ENCODE data around the gene APC. TPM values are rescaled to one million over a fixed set of nuclear protein-coding genes. Genes with fewer than 3 reads are reported as not detected.

The APC gene
- total RNA-seq, 1 experiment from 2014 or later = 33.7 TPM

GRCh38 chr5:112794410-112794809, 56.7 kb downstream of the APC start:
- intact Hi-C loops (cut with micrococcal nuclease; ENCODE audit: unreplicated experiment) (no loop called here), in situ Hi-C loops (cut with HindIII; ENCODE audit: low pct_unique_long_range_greater_than_20kb, low sequenced_read_pairs) (no loop called here)
- TF ChIP-seq REST (IDR thresholded peaks at IDR 0.05; ENCODE audit: insufficient read depth in 1 of 2, low read depth in 2 of 2, low read length in 1 of 2) (no peak), SIN3A (IDR thresholded peaks at IDR 0.05; ENCODE audit: borderline replicate concordance, insufficient read depth, low read depth, low read length) (no peak), TCF7L2 (IDR thresholded peaks at IDR 0.05; ENCODE audit: low read depth, low read length) (no peak), POLR2AphosphoS5 (IDR thresholded peaks at IDR 0.05; ENCODE audit: low read depth, low read length) (no peak), CTCF (IDR thresholded peaks at IDR 0.05) (no peak)
- POLR2A ChIA-PET = interaction anchor here (0.7 kb wide), 1 partner anchor 70 kb away, joined by 3 read pairs; no protein-coding TSS in a partner anchor
- Histone ChIP-seq H3K9me3 (ENCODE audit: control insufficient read depth, insufficient read depth, low read depth, low read length) (no peaks in the 10 kb centered on the region), H3K27ac (ENCODE audit: low read length) (no peak overlapping the region), H3K36me3 (ENCODE audit: control insufficient read depth, insufficient read depth, low read length) (peaks cover 5% of the 10 kb centered on the region; the same call in 1 of the 2 replicates), H3K27me3 (ENCODE audit: control insufficient read depth, insufficient read depth, low read length) (no peaks in the 10 kb centered on the region), H3K4me3 (ENCODE audit: low read depth in 2 of 2, low read length in 2 of 2) (no peak overlapping the region), H3K4me1 (ENCODE audit: control insufficient read depth, insufficient read depth, low read length) (no peaks in the 10 kb centered on the region; the same call in 1 of the 2 replicates)
- BruUV-seq (replicated peaks) = no TSS peak
- ATAC-seq = no peak; the same call in 1 of the 2 replicates
- no peak for DNase-seq (ENCODE audit: low read depth, low spot score)
- CTCF ChIA-PET = no interaction called here

GRCh38 chr5:112795342-112795741, 57.7 kb downstream of the APC start:
- no TSS peak for BruUV-seq (replicated peaks)
- Histone ChIP-seq H3K9me3 (ENCODE audit: control insufficient read depth, insufficient read depth, low read depth, low read length) (no peaks in the 10 kb centered on the region), H3K4me3 (ENCODE audit: low read depth in 2 of 2, low read length in 2 of 2) (no peak overlapping the region), H3K27me3 (ENCODE audit: control insufficient read depth, insufficient read depth, low read length) (no peaks in the 10 kb centered on the region), H3K27ac (ENCODE audit: low read length) (no peak overlapping the region), H3K36me3 (ENCODE audit: control insufficient read depth, insufficient read depth, low read length) (peaks cover 5% of the 10 kb centered on the region; the same call in 1 of the 2 replicates), H3K4me1 (ENCODE audit: control insufficient read depth, insufficient read depth, low read length) (no peaks in the 10 kb centered on the region; the same call in 1 of the 2 replicates)
- DNase-seq (ENCODE audit: low read depth, low spot score) (no peak), ATAC-seq (no peak)
- CTCF ChIA-PET = no interaction called here
- no peak for TF ChIP-seq CTCF (IDR thresholded peaks at IDR 0.05)
- TF ChIP-seq REST (IDR thresholded peaks at IDR 0.05; ENCODE audit: insufficient read depth in 1 of 2, low read depth in 2 of 2, low read length in 1 of 2) = no peak
- no peak for TF ChIP-seq POLR2AphosphoS5 (IDR thresholded peaks at IDR 0.05; ENCODE audit: low read depth, low read length)
- TF ChIP-seq TCF7L2 (IDR thresholded peaks at IDR 0.05; ENCODE audit: low read depth, low read length) = no peak
- no peak for TF ChIP-seq SIN3A (IDR thresholded peaks at IDR 0.05; ENCODE audit: borderline replicate concordance, insufficient read depth, low read depth, low read length)
- intact Hi-C loops (cut with micrococcal nuclease; ENCODE audit: unreplicated experiment) = no loop called here
- POLR2A ChIA-PET = no interaction called here
- in situ Hi-C loops (cut with HindIII; ENCODE audit: low pct_unique_long_range_greater_than_20kb, low sequenced_read_pairs) = no loop called here
